ENCODE measurements around the gene LTBP4.
"Not testable (repeated sequence)": the region's sequence is repeated elsewhere in the genome, so short reads cannot be mapped to it uniquely, and the experiment has no call there.

Gene LTBP4

DNA sequence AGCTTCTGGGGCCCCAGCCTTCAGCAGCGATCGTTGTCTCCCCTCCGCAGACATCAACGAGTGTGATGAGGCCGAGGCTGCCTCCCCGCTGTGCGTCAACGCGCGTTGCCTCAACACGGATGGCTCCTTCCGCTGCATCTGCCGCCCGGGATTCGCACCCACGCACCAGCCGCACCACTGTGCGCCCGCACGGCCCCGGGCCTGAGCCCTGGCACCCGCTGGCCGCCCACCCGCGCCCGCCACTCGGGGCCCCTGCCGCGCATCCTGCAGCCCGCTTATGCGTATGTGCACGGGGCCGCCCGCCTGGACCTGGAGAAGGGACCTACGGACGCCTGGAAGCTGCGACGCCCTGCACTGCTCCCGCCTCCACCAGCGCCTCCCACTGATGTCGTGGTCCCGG is 28.2 kb downstream of the LTBP4 start:
- DNase-seq (ENCODE audit: low spot score): no peak

- no peak for DNase-seq (ENCODE audit: low spot score)
Observed at GRCh38 chr19:40630571-40631160, 29.5 kb downstream of the LTBP4 start.

- DNase-seq (ENCODE audit: low spot score): no peak
Observed at GRCh38 chr19:40632311-40633036, 31.3 kb downstream of the LTBP4 start.

DNA sequence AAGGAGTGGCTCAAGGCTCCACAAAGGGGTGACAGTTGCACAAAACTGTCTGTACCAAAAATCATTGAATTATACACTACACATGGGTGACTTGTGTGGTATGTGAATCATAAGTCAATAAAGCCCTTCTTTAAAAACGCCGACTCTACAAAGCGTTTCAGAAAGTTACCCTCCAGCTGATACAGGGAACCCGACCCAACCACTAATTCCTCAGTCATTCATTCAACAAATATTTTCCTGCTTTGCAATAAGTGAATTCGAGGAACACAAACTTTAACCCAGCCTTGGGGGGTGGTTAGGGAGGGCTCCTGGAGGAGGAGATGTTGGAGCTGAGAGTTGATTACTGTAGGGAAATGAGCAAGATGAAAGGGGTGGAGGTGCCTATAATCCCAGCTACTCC is 32.0 kb downstream of the LTBP4 start:
- DNase-seq (ENCODE audit: low spot score): peak; percentile 55

- DNase-seq (ENCODE audit: low spot score): no peak
Observed at GRCh38 chr19:40638327-40638726, 37.2 kb downstream of the LTBP4 start.

- no peak for DNase-seq (ENCODE audit: low spot score)
Observed at GRCh38 chr19:40639638-40639982, 38.4 kb downstream of the LTBP4 start.

DNA sequence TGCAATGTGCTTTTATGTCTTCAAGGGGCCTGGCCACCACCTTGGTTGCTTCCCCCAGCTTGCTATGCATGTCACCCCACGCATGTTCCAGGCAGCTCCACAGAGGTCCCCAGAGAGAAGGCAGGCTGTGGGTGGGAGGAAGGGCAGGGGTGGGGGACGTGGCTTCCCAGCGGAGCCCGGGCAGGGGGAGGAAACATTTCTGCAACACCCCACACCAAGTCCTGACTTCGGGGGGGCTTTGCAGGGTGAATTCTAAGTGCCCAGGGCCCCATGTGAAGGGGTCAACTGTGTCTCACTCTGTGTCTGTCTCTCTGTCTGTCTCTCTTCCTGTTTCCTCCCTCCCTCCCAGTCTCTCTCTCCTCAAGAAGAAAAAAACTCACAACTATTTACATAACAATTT is 39.6 kb downstream of the LTBP4 start:
- DNase-seq (ENCODE audit: low spot score): peak; percentile 49

DNA sequence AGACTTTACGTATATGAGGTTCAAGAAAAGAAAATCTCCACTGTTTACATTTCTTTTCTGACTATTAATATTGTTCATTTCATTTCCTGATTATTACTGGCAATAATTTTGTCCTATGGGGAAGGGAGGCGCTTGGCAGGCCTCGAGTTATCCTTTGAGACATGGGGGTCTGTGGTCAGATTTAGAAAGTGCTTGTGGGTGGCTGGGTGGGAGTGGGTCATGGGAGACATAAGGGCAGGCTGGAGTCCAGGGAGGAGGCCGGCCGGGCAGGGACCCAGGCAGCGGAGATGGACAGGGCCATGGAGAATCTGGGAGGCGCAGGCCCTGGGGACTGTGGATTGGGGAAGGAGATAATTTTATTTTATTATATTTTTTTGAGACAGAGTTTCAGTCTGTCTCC is 40.1 kb downstream of the LTBP4 start:
- DNase-seq (ENCODE audit: low spot score): no peak

DNA sequence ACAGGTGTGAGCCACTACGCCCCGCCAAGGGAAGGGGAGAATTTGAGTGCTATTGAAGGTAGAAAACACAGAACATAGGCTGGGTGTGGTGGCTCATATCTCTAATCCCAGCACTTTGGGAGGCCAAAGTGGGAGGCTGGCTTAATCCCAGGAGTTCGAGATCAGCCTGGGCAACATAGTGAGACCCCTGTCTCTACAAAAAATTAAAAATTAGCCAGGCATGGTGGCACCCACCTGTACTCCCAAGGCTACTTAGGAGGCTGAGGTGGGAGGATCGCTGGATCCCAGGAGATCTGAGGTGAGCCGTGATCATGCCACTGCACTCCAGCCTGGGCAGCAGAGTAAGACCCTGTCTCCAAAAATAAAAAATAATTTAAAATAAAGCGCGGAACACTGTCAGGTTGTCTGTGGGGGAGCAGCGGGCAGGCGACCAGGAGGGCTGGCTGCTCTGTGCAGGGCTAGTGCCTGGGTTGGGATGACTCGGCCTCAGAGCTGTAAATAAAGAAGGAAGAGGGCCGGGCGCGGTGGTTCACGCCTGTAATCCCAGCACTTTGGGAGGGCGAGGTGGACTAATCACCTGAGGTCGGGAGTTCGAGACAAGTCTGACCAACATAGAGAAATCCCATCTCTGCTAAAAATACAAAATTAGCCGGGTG is 41.0 kb downstream of the LTBP4 start:
- DNase-seq (ENCODE audit: low spot score): no peak

GRCh38 chr19:40642757-40643305 is 41.7 kb downstream of the LTBP4 start:
- no peak for DNase-seq (ENCODE audit: low spot score)

- peak; percentile 81 for DNase-seq (ENCODE audit: low spot score)
Observed at GRCh38 chr19:40646743-40647254, 45.6 kb downstream of the LTBP4 start.

GRCh38 chr19:40649903-40650675 is 48.9 kb downstream of the LTBP4 start:
- not testable (repeated sequence) for DNase-seq (ENCODE audit: low spot score)

DNA sequence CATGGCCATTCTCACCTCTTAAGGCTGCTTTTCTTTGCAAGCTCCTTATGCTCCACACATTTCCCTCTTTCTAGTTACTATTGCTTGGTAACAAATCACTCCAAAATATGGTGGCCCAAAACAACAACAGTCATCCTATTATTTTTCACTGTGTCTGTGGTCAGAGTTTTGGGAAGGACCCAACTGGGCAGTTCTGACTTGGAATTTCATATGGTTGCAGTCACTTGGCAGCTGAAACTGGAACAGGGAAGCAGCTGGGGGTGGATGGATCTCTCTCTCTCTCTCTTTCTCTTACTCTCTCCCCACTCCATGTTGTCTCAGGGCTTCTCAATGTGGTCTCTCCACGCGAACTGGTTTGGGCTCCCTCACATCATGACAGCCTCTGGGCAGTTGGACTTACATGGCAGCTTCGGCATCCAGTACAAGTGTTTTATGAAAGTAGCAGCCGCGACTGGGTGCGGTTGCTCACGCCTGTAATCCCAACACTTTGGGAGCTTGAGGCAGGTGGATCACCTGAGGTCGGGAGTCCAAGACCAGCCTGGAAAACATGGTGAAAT is 49.7 kb downstream of the LTBP4 start:
- DNase-seq (ENCODE audit: low spot score): no peak

GRCh38 chr19:40652303-40652702 is 51.1 kb downstream of the LTBP4 start:
- DNase-seq (ENCODE audit: low spot score): not testable (repeated sequence)

DNA sequence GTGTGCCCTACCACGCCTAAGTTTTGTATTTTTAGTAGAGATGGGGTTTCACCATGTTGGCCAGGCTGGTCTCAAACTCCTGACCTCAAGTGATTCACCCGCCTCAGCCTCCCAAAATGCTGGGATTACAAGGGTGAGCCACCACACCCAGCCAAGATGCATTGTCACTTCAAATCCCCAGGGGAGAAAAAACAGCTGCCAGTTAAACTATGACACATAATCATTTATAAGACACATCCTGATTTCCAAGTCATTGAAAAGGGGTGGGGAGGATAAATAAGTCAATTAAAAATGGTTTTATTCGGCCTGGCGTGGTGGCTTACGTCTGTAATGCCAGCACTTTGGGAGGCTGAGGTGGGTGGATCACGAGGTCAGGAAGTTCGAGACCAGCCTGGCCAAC is 54.5 kb downstream of the LTBP4 start:
- DNase-seq (ENCODE audit: low spot score): not testable (repeated sequence)

GRCh38 chr19:40658031-40658430 is 56.9 kb downstream of the LTBP4 start:
- no peak for DNase-seq (ENCODE audit: low spot score)

DNA sequence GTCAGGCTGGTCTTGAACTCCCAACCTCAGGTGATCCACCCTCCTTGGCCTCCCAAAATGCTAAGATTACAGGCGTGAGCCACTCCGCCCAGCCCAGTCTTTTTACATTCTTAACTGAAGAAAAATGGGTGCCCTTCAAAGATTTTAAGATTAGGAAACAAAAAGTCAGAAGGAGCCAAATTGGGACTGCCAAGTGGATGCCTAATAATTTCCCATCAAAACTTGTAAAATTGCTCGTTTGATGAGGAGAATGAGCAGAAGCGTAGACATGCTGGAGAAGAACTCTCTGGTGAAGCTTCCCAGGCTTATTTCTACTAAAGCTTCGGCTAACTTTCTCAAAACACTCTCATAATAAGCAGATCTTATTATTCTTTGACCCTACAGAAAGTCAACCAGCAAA is 57.9 kb downstream of the LTBP4 start:
- no peak for DNase-seq (ENCODE audit: low spot score)

DNA sequence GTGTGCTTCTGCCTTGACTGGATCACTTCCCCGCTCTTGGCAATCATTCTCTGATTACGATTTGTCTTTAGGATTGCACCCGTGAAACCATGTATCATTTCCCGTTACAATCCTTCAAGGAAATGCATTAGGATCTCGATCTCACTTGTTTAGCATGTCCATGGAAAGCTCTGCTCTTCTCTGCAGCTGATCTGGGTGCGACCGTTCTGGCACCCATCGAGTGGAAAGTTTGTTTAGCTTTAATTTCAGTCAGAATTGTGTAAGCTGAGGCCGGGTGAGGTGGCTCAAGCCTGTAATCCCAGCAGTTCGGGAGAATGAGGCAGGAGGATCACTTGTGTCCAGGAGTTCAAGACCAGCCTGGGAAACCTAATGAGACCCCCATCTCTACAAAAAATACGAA is 58.4 kb downstream of the LTBP4 start:
- no peak for DNase-seq (ENCODE audit: low spot score)

GRCh38 chr19:40661616-40662015 is 60.4 kb downstream of the LTBP4 start:
- DNase-seq (ENCODE audit: low spot score): no peak

DNA sequence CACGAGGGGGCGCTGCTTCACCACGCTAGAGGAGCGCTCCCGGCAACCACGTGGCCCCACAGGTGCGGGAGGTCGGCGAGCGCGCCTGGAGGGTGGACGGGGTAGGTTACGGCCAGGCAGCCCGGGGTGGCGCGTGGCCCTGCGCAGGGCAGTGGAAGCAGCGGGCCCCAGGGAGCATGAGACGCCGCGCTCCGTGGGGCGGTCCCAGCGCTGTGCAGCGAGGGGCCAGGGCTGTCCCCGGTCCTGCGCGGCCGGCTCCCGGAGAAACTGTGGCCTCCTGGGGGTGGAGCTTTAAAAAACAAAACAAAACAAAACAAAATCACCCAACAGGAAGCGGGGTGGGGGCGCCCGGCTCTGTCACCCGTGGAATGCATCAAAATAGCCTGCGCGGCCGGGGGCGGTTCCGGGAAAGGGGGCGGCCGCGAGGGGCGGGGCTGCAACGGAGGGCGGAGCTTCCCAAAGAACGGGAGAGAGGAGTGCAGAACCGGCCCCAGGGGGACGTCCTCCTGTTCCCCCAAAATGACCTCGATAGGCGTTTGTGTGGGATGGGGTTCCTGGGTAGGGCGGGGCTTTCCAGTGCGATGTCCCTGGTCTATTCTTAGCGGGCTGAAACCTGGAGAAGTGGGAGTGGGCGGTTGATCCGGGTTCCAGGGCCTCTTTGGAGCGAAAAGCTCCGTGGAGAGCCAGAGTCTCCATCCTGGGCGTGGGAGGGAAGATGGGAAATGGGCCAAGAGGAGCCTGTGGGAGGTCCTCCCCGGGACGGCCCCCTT is 61.9 kb downstream of the LTBP4 start:
- peak; percentile 88 for DNase-seq (ENCODE audit: low spot score)

All from kidney tubule cell (primary cell).